GM21526 (cell line): Measurements from ENCODE around the gene ZNF75A.

ENCODE experiments used
- ATAC-seq: cut with Tn5 transposase; IDR thresholded peaks from one replicate; pipeline ENCODE4 v1.9.1; 2021; ENCODE audit warnings: moderate library complexity; ENCODE audit not compliant: unreplicated experiment, low FRiP score

ZNF75A gene

GRCh38 chr16:3362931-3363330, 57.6 kb downstream of the ZNF75A start:
- ATAC-seq = no peak

- ATAC-seq = no peak
These were observed 58.5 kb downstream of the ZNF75A start for GRCh38 chr16:3363793-3364192.

GRCh38 chr16:3364774-3365427, 59.6 kb downstream of the ZNF75A start:
- ATAC-seq = no peak
